DMS153 (cell line): ENCODE data around the gene TIMP2.
A peak's percentile ranks its signal among the peaks of the same experiment; 100 is the strongest.

Experiments
- DNase-seq: peaks from one replicate; lab custom pipeline; 2025; lab: John Stamatoyannopoulos, UW

Gene TIMP2

GRCh38 chr17:78836420-78837021 is 88.7 kb downstream of the TIMP2 start:
- no peak for DNase-seq

DNA sequence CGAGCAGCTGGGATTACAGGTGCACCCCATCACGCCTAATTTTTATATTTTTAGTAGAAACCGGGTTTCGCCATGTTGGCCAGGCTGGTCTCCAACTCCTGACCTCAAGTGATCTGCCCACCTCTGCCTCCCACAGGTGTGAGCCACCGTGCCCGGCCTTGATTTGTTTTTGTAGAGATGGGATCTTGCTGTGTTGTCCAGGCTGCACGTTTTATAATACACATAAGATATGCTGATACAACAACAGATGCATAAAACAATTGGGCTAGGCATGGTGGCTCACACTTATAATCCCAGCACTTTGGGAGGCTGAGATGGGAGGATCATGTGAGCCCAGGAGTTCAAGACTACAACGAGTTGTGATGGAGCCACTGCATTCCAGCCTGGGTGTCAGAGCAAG is 90.6 kb downstream of the TIMP2 start:
- no peak for DNase-seq

GRCh38 chr17:78832541-78832810 is 92.7 kb downstream of the TIMP2 start:
- DNase-seq = no peak

- DNase-seq = peak; percentile 7
Observed at GRCh38 chr17:78831688-78832540, 93.3 kb downstream of the TIMP2 start.

DNA sequence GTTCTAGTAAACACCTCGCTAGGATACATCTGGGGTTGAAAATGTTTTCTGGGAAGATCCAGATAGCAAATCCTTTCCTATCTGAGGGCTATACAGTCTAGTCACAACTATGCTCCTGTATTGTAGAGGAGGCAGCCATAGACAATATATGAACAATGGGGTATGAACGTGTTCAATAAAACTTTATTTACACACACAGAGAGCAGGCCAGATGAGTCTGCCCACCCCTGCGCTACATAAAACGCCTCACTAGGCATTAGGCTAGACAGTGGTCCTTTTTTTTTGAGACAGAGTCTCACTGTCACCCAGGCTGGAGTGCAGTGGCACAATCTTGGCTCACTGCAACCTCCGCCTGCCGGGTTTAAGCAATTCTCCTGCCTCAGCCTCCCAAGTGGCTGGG is 95.7 kb downstream of the TIMP2 start:
- DNase-seq = no peak

- DNase-seq = no peak
Observed at GRCh38 chr17:78828470-78829185, 96.6 kb downstream of the TIMP2 start.

DNA sequence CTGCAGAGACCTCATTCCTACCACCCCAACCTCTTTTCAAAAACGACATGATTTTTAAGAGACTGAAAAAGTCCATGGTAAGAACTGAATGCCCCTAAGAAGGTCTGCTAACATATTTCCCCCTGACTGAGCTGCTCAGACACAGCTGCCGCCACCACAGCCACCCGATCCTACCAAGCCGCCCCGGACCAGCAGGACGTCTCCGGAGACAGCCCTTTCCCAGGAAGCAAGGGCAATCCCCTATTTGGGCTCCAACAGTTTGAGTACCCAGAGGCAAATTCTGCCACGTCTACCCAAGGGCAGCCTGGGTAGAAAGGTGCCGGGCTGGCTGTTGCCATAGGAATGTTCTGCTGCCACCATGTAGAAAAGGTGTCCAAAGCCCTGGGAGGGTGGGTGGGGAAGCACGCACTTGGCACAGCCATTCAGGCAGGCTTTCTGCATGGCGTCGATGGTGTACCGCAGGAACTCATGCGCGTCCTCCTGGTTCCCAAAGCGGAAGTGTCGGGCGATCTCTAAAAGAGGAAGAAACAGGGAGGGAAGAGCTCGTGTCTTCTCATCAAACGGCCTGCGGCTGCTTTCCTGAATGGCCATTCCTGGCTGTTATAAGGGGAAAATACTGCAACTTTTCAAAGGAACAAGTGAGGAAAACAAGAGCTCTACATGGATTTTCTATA is 98.2 kb downstream of the TIMP2 start:
- DNase-seq = no peak

GRCh38 chr17:78826421-78826820 is 98.8 kb downstream of the TIMP2 start:
- DNase-seq = no peak

- no peak for DNase-seq
Observed at GRCh38 chr17:78825696-78826095, 99.5 kb downstream of the TIMP2 start.

GRCh38 chr17:78824240-78824639 is 100.9 kb downstream of the TIMP2 start:
- no peak for DNase-seq

- DNase-seq = no peak
Observed at GRCh38 chr17:78823282-78824046, 101.7 kb downstream of the TIMP2 start.

GRCh38 chr17:78822552-78822951 is 102.6 kb downstream of the TIMP2 start:
- no peak for DNase-seq

DNA sequence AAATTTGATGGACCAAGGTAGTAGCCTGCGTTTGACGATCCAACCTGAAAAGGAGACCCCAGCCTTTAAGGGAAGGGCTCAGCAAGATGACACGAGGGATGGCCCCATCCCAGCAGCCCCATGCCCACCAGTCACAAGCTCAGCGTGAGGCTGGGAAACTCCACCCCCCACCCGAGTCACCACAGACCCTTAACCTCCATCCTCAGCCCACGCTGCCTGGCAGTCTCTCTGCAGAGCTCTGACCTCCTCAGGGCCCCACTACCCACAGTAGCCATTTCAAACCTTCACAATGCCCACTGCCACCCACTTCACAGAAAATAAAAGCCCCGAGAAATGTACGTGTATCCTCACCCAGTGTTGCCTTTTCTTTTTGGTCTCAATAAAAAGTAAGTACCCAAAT is 103.2 kb downstream of the TIMP2 start:
- DNase-seq = no peak

DNA sequence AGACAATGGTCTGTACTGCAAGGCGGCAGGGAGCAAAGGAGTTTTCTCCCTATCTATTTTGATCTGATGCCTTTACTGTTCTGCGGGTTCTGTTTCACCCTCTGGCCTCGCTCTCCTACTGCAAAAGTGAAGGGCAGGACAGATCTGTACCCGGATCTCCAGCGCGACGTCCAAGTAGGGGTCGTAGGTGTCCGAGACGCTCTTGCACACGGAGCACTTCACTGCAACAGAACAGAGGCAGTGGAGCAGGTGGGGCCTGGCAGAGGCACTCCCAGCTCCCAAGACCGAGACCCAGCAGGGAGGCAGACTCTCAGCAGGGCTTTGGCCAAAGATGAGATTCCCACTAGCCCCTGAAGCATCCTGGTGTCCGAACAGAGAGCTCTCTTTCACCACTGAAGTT is 104.3 kb downstream of the TIMP2 start:
- no peak for DNase-seq

DNA sequence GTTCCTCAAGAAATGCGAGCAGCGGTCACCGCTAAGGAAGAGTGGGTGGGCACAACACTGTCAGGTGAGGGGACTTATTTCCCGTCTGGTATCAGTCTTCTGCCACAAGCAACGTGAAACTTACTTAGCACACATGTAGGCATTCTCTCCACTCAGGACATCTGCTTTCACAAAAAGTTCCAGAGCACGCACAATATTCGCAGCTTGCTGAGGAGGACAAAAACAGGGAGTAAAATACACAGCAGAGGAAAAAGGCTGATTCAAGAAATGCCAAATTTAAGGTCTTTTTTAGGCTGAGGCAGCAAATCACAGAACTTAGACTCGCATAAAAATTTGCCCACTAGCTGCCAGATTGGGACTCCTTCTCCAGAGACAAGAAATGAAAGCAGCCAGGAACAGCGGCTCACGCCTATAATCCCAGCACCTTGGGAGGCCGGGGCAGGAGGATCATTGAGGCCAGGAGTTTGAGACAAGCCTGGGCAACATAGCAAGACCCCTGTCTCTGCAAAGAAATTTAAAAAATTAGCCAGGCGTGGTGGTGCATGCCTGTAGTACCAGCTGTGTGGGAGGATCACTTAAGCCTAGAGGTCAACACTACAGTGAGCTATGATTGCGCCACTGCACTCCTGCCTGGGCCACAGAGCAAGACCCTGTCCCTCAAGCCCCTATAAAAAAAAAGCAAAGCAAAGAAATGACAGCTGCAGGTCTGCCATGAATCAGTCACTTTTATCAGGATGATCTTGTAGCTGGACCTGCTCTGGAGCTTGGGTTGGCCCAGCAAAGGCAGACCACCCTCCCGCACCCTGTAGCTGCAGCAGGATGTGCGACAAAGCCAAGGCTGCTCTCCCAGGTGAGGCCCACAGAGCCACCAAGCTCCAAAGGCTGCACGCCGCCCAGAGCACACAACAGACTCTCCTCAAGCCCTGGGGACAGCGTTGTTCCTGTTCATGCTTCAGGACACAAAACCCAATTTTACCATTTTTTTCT is 105.1 kb downstream of the TIMP2 start:
- no peak for DNase-seq

- DNase-seq = no peak
Observed at GRCh38 chr17:78819402-78819801, 105.8 kb downstream of the TIMP2 start.

DNA sequence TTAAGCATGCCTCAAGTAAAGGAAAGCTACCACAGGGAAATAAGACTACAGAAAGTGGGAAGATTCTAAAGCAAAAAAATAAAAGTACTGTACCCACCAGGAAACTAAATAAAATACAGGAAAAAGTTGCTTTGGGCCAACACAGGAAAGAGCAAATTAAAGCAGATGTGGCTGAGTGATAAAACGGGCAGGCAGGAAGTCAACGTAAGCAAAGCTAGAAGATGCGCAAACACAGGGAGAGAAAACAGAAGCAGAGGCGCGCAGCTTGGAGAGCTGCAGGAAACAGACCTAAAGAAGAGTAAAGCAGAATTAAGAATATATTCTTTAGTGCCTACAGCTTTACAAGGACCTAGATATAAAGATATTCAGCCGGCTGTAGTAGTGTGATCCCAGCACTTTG is 106.3 kb downstream of the TIMP2 start:
- no peak for DNase-seq

- DNase-seq = no peak
Observed at GRCh38 chr17:78818152-78818846, 106.9 kb downstream of the TIMP2 start.

- no peak for DNase-seq
Observed at GRCh38 chr17:78817123-78817522, 108.1 kb downstream of the TIMP2 start.

- no peak for DNase-seq
Observed at GRCh38 chr17:78815696-78816095, 109.5 kb downstream of the TIMP2 start.
